ENCODE data around the gene EFCAB11.

The EFCAB11 gene

DNA sequence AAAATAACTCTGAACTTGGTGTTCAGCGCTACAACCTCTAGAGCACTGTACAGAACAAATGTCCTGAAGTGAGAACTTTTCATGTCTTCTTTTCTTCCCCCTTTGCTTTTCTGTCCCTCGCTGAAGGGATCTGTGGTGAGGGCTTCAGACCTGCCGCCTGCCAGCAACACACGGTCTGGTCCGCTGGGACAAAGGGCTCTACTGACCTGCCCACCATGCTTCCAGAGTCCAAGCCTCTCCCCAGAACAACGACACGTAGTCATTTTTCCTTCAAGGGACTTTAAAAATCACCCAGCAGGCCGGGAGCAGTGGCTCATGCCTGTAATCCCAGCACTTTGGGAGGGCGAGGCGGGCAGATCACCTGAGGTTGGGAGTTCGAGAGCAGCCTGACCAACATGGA, 140.4 kb downstream of the EFCAB11 start:
- DNase-seq (ENCODE audit: low spot score): no peak

GRCh38 chr14:89813617-89814031, 140.9 kb downstream of the EFCAB11 start:
- DNase-seq (ENCODE audit: low spot score): no peak

GRCh38 chr14:89811954-89812575, 142.5 kb downstream of the EFCAB11 start:
- DNase-seq (ENCODE audit: low spot score): no peak

- no peak for DNase-seq (ENCODE audit: low spot score)
Observed at GRCh38 chr14:89810101-89810500, 144.4 kb downstream of the EFCAB11 start.

DNA sequence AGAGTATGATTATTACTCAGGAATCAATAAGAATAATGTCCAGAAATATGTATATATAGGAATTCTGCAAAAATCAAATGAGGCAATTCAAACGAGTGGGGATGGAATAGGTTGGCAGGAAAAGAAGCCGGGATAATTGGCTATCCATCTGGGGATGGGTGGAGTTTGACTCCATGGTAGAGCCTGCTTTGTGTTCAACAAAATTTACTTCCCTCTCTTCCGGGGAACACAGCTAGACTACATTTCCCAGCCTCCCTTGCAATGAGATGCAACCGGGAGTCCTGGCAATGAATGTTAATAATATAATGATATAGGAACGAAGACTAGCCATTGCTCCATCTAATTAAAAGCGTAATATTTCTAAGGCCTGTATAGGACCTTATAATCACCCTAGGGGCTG, 146.6 kb downstream of the EFCAB11 start:
- DNase-seq (ENCODE audit: low spot score): no peak

- DNase-seq (ENCODE audit: low spot score): no peak
Observed at GRCh38 chr14:89807151-89807550, 147.4 kb downstream of the EFCAB11 start.

DNA sequence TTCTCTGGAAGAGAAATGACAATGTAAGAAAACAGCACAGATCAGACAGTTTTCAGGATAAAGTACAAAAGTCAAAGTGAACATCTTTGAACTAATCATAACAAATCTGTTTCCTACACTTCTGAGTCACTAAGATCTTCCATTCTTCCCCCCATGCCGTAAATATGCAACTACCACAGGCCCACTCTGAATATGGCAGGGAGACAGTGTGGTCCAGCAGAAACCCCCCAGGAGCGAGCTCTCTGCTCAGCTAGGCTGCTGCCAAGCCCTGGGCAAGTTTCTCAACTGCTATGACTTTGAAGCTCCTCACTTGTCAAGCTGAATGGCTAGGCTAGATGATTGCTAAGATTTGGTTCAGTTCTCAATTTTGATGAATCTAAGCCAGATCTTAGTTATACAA, 148.1 kb downstream of the EFCAB11 start:
- no peak for DNase-seq (ENCODE audit: low spot score)

GRCh38 chr14:89805501-89805900, 149.0 kb downstream of the EFCAB11 start:
- DNase-seq (ENCODE audit: low spot score): no peak

DNA sequence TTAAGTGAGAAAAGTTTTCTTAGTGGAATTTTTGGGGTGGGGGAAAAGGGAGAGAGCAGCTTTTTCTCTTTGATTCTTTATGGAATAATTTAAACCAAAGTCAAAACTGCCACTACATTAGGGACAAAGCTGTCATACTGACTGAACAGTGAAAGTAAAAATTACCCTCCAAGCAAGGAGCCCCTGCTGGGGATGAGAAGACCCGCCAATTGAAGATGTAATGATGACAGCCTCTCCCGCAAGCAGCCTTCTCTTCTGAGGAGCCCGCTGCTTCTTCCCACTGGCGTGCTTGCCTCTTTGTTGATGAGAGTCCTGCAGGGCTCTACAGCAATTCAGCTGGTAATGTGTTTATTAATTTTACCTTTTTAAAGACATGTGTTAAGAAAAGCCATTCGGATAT, 151.0 kb downstream of the EFCAB11 start:
- no peak for DNase-seq (ENCODE audit: low spot score)

DNA sequence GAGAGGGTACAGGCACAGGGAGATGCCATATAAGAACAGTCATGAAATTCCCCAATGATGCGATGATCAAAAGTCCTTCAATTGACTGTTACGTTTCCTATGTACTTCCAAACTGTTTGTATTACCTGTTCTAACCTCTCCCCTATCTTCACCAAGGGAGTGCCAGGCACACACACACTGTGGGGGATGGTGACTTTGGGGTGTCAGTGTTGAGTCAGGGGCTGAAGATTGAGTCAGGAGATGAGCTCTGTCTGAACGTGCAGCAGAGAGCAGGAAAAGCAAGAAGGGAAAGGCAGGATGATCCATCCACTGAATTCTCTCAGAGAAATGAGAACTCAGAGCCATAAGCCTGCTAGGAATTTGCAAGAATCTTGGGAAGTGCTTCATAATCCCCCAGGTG, 153.4 kb downstream of the EFCAB11 start:
- no peak for DNase-seq (ENCODE audit: low spot score)

- no peak for DNase-seq (ENCODE audit: low spot score)
Observed at GRCh38 chr14:89798212-89798773, 156.2 kb downstream of the EFCAB11 start.

DNA sequence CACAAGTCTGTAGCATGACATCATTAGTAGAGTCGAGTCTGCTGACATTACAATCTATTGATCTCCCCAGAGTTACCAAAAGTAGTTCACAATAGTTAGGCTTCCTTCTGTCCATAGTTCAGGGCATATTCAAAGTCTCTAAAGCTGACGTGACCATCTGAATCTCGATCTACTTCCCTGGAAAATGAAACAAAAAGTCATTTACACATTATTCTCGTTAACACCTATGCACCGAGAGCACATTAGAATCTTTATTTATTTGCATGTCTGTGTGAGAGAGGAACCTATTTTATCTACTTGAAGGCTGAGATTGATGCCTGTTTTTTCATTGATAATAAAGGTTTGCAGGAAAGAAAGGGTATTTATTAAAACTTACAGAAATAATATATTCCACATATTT, 157.4 kb downstream of the EFCAB11 start:
- no peak for DNase-seq (ENCODE audit: low spot score)

GRCh38 chr14:89794096-89794495, 160.4 kb downstream of the EFCAB11 start:
- DNase-seq (ENCODE audit: low spot score): no peak

GRCh38 chr14:89793367-89793716, 161.2 kb downstream of the EFCAB11 start:
- DNase-seq (ENCODE audit: low spot score): no peak

DNA sequence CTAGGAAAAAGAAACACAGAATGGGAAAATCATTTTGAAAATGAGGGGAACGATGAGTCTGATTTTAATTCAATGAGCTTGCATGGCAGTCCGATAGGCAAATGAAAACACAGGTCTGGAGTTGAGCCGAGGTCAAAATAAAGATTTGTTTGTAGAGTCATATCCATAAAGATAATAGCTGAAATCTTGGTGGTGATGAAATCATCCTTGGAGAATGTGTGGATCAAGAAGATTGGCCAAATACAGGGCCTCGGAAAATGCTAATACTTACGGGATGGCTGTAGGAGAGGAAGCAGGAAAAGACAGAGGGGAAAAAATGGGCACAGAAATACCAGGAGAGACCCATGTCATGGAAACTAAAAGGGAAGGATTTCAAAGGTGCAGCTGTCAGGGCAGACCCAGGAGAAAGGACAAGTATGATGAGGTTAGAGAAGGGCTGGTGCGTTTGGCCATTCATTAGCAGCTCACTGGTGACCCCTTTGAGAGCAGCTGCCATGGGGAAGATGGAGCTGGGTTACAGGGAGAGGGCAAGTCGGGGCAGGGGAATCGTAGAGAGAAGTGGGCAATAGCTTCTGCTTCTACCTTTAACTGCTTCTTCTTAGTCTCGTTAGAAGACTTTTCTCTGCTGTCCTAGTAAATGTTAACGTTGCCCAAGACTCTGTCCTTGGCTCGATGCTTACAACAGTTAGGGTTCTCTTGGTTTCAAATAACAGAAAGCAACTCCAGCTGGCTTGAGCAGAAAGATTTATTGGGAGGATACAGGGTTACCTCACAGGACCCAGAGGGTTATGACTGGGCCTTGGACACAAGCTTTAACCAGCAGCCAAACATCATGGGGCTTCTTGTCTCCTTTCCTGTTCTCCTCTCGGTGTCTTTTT, 161.8 kb downstream of the EFCAB11 start:
- DNase-seq (ENCODE audit: low spot score): no peak

GRCh38 chr14:89787525-89787924, 167.0 kb downstream of the EFCAB11 start:
- no peak for DNase-seq (ENCODE audit: low spot score)

- no peak for DNase-seq (ENCODE audit: low spot score)
Observed at GRCh38 chr14:89781046-89781445, 173.5 kb downstream of the EFCAB11 start.

DNA sequence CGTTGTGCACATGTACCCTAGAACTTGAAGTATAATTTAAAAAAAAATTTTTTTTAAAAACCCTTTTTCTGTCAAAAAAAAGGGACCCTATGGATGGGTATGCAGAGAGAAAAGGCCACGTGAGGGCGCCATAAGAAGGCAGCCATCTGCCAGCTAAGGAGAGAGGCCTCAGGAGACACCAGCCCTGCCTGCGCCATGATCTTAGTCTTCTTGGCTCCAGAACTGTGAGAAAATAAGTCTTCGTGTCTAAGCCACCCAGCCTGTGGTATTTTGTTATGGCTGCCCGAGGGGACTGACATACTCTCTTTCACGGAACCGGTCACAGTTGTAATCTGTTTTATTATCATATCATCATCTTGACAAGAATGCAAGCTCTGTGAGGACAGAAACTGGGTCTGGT, 174.8 kb downstream of the EFCAB11 start:
- DNase-seq (ENCODE audit: low spot score): no peak

DNA sequence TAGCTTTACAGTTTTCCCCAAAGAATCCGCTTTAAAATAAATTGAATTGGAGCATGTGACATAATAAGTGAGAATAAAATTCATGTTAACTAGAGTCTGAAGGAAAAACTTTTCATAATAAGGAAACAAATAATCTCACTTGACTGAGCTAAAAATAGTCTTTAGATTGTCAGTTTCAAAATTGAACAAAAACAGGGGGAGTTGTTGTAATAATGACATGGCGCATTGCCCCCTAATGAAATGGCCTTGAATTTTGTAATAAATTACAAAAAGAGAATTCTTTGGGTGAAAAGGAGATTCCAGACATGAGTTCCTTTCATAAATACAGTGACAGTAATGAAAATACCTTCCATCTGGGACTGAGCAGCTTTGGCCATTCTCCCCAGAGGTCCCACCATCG, 178.6 kb downstream of the EFCAB11 start:
- DNase-seq (ENCODE audit: low spot score): no peak

GRCh38 chr14:89775151-89775550, 179.4 kb downstream of the EFCAB11 start:
- no peak for DNase-seq (ENCODE audit: low spot score)

DNA sequence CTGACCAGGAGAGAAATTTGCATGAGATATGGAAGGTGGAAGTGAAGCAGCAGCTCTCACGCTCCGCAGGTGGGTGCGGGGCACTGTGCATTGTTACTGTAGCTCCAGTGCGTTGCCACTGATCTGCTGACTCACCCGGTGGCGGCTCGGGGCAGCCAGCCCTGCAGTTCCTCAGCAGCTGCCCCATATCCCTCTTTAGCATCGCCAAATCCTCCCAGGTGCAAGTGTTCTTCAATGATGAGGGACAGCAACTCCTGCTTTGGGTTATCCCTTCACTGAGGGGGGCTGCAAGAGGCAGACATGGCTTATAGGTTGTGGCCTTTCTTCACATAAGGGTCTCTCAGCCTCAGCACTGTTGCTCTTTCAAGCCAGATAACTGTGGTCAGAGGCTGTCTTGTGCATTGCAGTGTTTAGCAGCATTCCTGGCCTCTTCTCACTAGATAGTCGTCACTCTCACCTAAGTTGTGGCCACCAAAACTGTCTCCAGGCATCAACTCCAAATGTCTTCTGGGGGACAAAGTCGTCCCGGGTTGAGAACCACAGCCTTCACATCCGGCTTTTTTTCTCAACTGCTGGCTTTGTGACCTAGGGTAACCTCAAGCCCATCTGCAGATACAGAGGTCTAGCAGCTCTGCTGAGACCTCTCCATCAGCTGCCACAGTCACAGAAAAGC, 180.8 kb downstream of the EFCAB11 start:
- no peak for DNase-seq (ENCODE audit: low spot score)

DNA sequence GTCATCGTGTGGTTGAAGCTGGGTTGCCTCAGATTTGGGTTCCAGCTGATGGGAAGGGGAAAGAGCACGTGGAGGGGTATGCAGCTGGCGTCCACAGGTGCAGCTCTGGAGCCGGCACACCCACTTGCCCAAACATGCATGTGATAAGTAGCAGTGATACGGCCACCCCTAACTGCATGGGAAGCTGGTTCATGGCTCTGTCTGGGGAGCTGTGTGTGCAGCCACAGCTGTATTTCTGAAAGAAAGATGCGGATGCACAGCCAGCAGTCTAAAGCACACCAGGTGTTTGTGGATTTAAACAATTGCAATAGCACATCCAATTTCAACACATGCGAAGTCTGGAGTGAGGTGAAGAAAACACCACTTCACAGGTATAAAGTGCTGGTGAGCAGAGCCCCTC, 181.4 kb downstream of the EFCAB11 start:
- no peak for DNase-seq (ENCODE audit: low spot score)

- no peak for DNase-seq (ENCODE audit: low spot score)
Observed at GRCh38 chr14:89771251-89771650, 183.3 kb downstream of the EFCAB11 start.
